ENCODE measurements around the gene FBLN2.

DNA sequence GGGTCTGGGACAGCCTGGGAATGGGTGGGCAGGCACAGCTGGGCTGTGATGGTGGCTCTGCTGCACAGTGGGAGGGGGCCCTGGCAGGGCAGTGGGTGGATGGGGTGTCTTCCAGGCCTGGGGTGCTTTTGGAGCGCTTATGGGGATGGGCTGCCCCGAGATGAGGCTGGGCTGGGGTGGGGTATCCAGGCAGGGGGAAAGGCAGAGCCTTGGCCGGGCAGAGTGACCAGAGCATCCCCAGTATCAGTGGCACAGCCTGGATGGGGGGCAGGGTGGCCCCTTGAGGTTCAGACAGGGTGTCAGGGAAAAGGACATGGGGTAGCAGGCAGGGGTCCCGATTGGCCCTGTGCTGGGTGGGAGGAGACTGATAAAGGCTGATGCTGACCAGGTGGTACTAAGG, 42.2 kb upstream of the FBLN2 start:
- TF ChIP-seq POLR2A (IDR thresholded peaks at IDR 0.05; ENCODE audit: insufficient read depth in 1 of 2, low read depth in 2 of 2, low read length in 2 of 2), result no peak
- TF ChIP-seq MYNN (CRISPR knock-in tag; IDR thresholded peaks at IDR 0.05; ENCODE audit: low read depth), result no peak
- TF ChIP-seq, protein P1, sequence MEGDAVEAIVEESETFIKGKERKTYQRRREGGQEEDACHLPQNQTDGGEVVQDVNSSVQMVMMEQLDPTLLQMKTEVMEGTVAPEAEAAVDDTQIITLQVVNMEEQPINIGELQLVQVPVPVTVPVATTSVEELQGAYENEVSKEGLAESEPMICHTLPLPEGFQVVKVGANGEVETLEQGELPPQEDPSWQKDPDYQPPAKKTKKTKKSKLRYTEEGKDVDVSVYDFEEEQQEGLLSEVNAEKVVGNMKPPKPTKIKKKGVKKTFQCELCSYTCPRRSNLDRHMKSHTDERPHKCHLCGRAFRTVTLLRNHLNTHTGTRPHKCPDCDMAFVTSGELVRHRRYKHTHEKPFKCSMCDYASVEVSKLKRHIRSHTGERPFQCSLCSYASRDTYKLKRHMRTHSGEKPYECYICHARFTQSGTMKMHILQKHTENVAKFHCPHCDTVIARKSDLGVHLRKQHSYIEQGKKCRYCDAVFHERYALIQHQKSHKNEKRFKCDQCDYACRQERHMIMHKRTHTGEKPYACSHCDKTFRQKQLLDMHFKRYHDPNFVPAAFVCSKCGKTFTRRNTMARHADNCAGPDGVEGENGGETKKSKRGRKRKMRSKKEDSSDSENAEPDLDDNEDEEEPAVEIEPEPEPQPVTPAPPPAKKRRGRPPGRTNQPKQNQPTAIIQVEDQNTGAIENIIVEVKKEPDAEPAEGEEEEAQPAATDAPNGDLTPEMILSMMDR (CRISPR knock-in tag; IDR thresholded peaks at IDR 0.05), result no peak
- no peak for TF ChIP-seq IRF2 (CRISPR knock-in tag; IDR thresholded peaks at IDR 0.05)
- TF ChIP-seq, protein P2, sequence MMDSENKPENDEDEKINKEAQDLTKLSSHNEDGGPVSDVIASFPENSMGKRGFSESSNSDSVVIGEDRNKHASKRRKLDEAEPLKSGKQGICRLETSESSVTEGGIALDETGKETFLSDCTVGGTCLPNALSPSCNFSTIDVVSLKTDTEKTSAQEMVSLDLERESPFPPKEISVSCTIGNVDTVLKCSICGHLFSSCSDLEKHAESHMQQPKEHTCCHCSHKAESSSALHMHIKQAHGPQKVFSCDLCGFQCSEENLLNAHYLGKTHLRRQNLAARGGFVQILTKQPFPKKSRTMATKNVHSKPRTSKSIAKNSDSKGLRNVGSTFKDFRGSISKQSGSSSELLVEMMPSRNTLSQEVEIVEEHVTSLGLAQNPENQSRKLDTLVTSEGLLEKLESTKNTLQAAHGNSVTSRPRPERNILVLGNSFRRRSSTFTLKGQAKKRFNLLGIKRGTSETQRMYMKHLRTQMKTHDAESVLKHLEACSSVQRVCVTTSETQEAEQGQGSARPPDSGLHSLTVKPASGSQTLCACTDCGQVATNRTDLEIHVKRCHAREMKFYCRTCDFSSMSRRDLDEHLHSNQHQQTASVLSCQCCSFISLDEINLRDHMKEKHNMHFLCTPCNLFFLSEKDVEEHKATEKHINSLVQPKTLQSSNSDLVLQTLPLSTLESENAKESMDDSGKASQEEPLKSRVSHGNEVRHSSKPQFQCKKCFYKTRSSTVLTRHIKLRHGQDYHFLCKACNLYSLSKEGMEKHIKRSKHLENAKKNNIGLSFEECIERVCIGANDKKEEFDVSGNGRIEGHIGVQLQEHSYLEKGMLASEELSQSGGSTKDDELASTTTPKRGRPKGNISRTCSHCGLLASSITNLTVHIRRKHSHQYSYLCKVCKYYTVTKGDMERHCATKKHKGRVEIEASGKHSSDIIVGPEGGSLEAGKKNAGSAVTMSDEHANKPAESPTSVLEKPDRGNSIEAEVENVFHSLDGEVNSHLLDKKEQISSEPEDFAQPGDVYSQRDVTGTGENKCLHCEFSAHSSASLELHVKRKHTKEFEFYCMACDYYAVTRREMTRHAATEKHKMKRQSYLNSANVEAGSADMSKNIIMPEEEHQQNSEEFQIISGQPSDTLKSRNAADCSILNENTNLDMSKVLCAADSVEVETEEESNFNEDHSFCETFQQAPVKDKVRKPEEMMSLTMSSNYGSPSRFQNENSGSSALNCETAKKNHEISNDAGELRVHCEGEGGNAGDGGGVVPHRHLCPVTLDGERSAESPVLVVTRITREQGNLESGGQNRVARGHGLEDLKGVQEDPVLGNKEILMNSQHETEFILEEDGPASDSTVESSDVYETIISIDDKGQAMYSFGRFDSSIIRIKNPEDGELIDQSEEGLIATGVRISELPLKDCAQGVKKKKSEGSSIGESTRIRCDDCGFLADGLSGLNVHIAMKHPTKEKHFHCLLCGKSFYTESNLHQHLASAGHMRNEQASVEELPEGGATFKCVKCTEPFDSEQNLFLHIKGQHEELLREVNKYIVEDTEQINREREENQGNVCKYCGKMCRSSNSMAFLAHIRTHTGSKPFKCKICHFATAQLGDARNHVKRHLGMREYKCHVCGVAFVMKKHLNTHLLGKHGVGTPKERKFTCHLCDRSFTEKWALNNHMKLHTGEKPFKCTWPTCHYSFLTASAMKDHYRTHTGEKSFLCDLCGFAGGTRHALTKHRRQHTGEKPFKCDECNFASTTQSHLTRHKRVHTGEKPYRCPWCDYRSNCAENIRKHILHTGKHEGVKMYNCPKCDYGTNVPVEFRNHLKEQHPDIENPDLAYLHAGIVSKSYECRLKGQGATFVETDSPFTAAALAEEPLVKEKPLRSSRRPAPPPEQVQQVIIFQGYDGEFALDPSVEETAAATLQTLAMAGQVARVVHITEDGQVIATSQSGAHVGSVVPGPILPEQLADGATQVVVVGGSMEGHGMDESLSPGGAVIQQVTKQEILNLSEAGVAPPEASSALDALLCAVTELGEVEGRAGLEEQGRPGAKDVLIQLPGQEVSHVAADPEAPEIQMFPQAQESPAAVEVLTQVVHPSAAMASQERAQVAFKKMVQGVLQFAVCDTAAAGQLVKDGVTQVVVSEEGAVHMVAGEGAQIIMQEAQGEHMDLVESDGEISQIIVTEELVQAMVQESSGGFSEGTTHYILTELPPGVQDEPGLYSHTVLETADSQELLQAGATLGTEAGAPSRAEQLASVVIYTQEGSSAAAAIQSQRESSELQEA (CRISPR knock-in tag; IDR thresholded peaks at IDR 0.05; ENCODE audit: not compliant biosample characterization), result no peak
- no peak for TF ChIP-seq TCF7L2 (IDR thresholded peaks at IDR 0.05; ENCODE audit: low read depth, low read length)
- TF ChIP-seq, protein P3, sequence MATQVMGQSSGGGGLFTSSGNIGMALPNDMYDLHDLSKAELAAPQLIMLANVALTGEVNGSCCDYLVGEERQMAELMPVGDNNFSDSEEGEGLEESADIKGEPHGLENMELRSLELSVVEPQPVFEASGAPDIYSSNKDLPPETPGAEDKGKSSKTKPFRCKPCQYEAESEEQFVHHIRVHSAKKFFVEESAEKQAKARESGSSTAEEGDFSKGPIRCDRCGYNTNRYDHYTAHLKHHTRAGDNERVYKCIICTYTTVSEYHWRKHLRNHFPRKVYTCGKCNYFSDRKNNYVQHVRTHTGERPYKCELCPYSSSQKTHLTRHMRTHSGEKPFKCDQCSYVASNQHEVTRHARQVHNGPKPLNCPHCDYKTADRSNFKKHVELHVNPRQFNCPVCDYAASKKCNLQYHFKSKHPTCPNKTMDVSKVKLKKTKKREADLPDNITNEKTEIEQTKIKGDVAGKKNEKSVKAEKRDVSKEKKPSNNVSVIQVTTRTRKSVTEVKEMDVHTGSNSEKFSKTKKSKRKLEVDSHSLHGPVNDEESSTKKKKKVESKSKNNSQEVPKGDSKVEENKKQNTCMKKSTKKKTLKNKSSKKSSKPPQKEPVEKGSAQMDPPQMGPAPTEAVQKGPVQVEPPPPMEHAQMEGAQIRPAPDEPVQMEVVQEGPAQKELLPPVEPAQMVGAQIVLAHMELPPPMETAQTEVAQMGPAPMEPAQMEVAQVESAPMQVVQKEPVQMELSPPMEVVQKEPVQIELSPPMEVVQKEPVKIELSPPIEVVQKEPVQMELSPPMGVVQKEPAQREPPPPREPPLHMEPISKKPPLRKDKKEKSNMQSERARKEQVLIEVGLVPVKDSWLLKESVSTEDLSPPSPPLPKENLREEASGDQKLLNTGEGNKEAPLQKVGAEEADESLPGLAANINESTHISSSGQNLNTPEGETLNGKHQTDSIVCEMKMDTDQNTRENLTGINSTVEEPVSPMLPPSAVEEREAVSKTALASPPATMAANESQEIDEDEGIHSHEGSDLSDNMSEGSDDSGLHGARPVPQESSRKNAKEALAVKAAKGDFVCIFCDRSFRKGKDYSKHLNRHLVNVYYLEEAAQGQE (IDR thresholded peaks at IDR 0.05; ENCODE audit: borderline replicate concordance in 1 of 2, low read depth in 1 of 2, low read length in 2 of 2), result no peak
- no peak for TF ChIP-seq PCBP1 (IDR thresholded peaks at IDR 0.05; ENCODE audit: borderline replicate concordance, low read depth, low read length)

Measured in HepG2 (cell line).